H9 (cell line): Measurements from ENCODE around the gene RNF224. TPM values are rescaled to one million over a fixed set of nuclear protein-coding genes. Genes with fewer than 3 reads are reported as not detected.

ENCODE experiments used
- DNase-seq: peaks from one replicate; pipeline ENCODE4 v3.0.0-alpha.2; 2017
- H2AFZ ChIP-seq: one replicate; pipeline ENCODE4 v1.6.1; 2013; ENCODE audit warnings: mild to moderate bottlenecking, low read length, control low read depth, moderate library complexity
- H2AK5ac ChIP-seq: 2 replicates; pipeline ENCODE4 v1.6.1; 2013; ENCODE audit warnings: low read length, control low read depth, mixed read lengths; ENCODE audit not compliant: insufficient read length
- H2BK120ac ChIP-seq: one replicate; pipeline ENCODE4 v1.6.1; 2013; ENCODE audit warnings: low read depth, mild to moderate bottlenecking, low read length, control low read depth, inconsistent platforms; ENCODE audit not compliant: poor library complexity, severe bottlenecking
- H2BK12ac ChIP-seq: 2 replicates; pipeline ENCODE4 v1.6.1; 2013; ENCODE audit warnings: low read length, control low read depth, mixed read lengths, low read depth; ENCODE audit not compliant: insufficient read length
- H2BK15ac ChIP-seq: 2 replicates; pipeline ENCODE4 v1.6.1; 2013; ENCODE audit warnings: low read depth, low read length, control low read depth
- H2BK20ac ChIP-seq: one replicate; pipeline ENCODE4 v1.6.1; 2013; ENCODE audit warnings: low read depth, mild to moderate bottlenecking, low read length, control low read depth, inconsistent platforms; ENCODE audit not compliant: poor library complexity, severe bottlenecking
- H2BK5ac ChIP-seq: 2 replicates; pipeline ENCODE4 v1.6.1; 2013; ENCODE audit warnings: low read length, control low read depth, mixed read lengths; ENCODE audit not compliant: insufficient read length
- H3K14ac ChIP-seq: 2 replicates; pipeline ENCODE4 v1.6.1; 2013; ENCODE audit warnings: low read length, control low read depth; ENCODE audit not compliant: insufficient read depth
- H3K18ac ChIP-seq: 2 replicates; pipeline ENCODE4 v1.6.1; 2013; ENCODE audit warnings: low read depth, mild to moderate bottlenecking, mixed read lengths, low read length, control low read depth; ENCODE audit not compliant: insufficient read length
- H3K23ac ChIP-seq: 2 replicates; pipeline ENCODE4 v1.6.1; 2013; ENCODE audit warnings: low read length, control low read depth, mixed read lengths, low read depth; ENCODE audit not compliant: insufficient read length
- H3K23me2 ChIP-seq: 2 replicates; pipeline ENCODE4 v1.6.1; 2013; ENCODE audit warnings: low read depth, mild to moderate bottlenecking, mixed read lengths, low read length, control low read depth; ENCODE audit not compliant: insufficient read length, poor library complexity, severe bottlenecking
- H3K27ac ChIP-seq: 2 replicates; pipeline ENCODE4 v1.5.1; 2013; ENCODE audit warnings: low read length, control low read depth, mixed read lengths, low read depth; ENCODE audit not compliant: insufficient read length
- H3K27me3 ChIP-seq: 2 replicates; pipeline ENCODE4 v1.6.1; 2013; ENCODE audit warnings: low read length, control low read depth, inconsistent platforms; ENCODE audit not compliant: insufficient read depth
- H3K4ac ChIP-seq: 2 replicates; pipeline ENCODE4 v1.6.1; 2013; ENCODE audit warnings: low read depth, mild to moderate bottlenecking, control low read depth, inconsistent platforms, low read length, moderate library complexity
- H3K4me1 ChIP-seq: 2 replicates; pipeline ENCODE4 v1.6.1; 2013; ENCODE audit warnings: low read length, control low read depth, inconsistent platforms; ENCODE audit not compliant: insufficient read depth
- H3K4me2 ChIP-seq: 2 replicates; pipeline ENCODE4 v1.6.1; 2013; ENCODE audit warnings: low read length, control low read depth, mixed read lengths; ENCODE audit not compliant: insufficient read length, insufficient read depth
- H3K56ac ChIP-seq: 2 replicates; pipeline ENCODE4 v1.6.1; 2013; ENCODE audit warnings: low read depth, mild to moderate bottlenecking, mixed read lengths, low read length, control low read depth; ENCODE audit not compliant: insufficient read length
- H3K79me1 ChIP-seq: 2 replicates; pipeline ENCODE4 v1.6.1; 2013; ENCODE audit warnings: low read depth, mild to moderate bottlenecking, moderate library complexity, low read length, control low read depth, inconsistent platforms; ENCODE audit not compliant: insufficient read depth, poor library complexity, severe bottlenecking
- H3K79me2 ChIP-seq: 2 replicates; pipeline ENCODE4 v1.6.1; 2013; ENCODE audit warnings: low read length, control low read depth, inconsistent platforms; ENCODE audit not compliant: insufficient read depth
- H3K9ac ChIP-seq: 2 replicates; pipeline ENCODE4 v1.6.1; 2013; ENCODE audit warnings: low read length, control low read depth, mixed read lengths; ENCODE audit not compliant: insufficient read length; ENCODE audit errors: extremely low read depth
- H3K9me3 ChIP-seq: one replicate; pipeline ENCODE4 v1.6.1; 2013; ENCODE audit warnings: low read depth, low read length, inconsistent platforms; ENCODE audit not compliant: control insufficient read depth
- H3T11ph ChIP-seq: one replicate; pipeline ENCODE4 v1.6.1; 2013; ENCODE audit warnings: mild to moderate bottlenecking, low read length, control low read depth, inconsistent platforms
- H4K20me1 ChIP-seq: one replicate; pipeline ENCODE4 v1.6.1; 2013; ENCODE audit not compliant: control insufficient read depth, insufficient read length, insufficient read depth
- H4K5ac ChIP-seq: 2 replicates; pipeline ENCODE4 v1.6.1; 2013; ENCODE audit warnings: low read depth, mild to moderate bottlenecking, mixed read lengths, low read length, control low read depth; ENCODE audit not compliant: insufficient read length
- H4K8ac ChIP-seq: replicated peaks from 2 replicates; pipeline ENCODE4 v1.6.1; 2013; ENCODE audit warnings: low read length, control low read depth, mixed read lengths, low read depth; ENCODE audit not compliant: insufficient read length
- H4K91ac ChIP-seq: 2 replicates; pipeline ENCODE4 v1.6.1; 2013; ENCODE audit warnings: low read depth, mild to moderate bottlenecking, moderate library complexity, mixed read lengths, low read length, control low read depth; ENCODE audit not compliant: insufficient read length
- H3K27ac Mint-ChIP-seq, 3 experiments: 2 replicates in 2 of 3; 3 replicates in 1 of 3; pipeline ENCODE4 v1.8.0; 2020 to 2021; ENCODE audit warnings: mixed read lengths in 3 of 3, mild to moderate bottlenecking in 1 of 3, moderate library complexity in 1 of 3
- H3K27me3 Mint-ChIP-seq: 2 replicates; pipeline ENCODE4 v1.8.0; 2021; ENCODE audit warnings: low read depth, mild to moderate bottlenecking, moderate library complexity, mixed read lengths
- H3K36me3 Mint-ChIP-seq, 3 experiments: 2 replicates in 2 of 3; 3 replicates in 1 of 3; pipeline ENCODE4 v1.8.0; 2020 to 2021; ENCODE audit warnings: low read depth in 3 of 3, mixed read lengths in 3 of 3; ENCODE audit not compliant: insufficient read depth in 1 of 3
- H3K4me1 Mint-ChIP-seq, 2 experiments: 2 replicates each; pipeline ENCODE4 v1.8.0; 2020; ENCODE audit warnings: mixed read lengths in 2 of 2
- H3K4me3 Mint-ChIP-seq, 2 experiments: 2 replicates in 1 of 2; 3 replicates in 1 of 2; pipeline ENCODE4 v1.8.0; 2020 to 2021; ENCODE audit warnings: mild to moderate bottlenecking in 2 of 2, mixed read lengths in 2 of 2, moderate library complexity in 1 of 2
- H3K9me3 Mint-ChIP-seq, 2 experiments: 2 replicates in 1 of 2; 3 replicates in 1 of 2; pipeline ENCODE4 v1.8.0; 2020; ENCODE audit warnings: mild to moderate bottlenecking in 2 of 2, mixed read lengths in 2 of 2, moderate library complexity in 1 of 2
- WGBS: extraction: QIAGEN DNeasy Blood & Tissue Kit; methylation state at CpG from one replicate; pipeline ENCODE4 v1.1.7; 2013; ENCODE audit warnings: missing lambda C conversion rate, low lambda C conversion rate, mixed read lengths; ENCODE audit not compliant: insufficient read length; ENCODE audit errors: extremely low coverage; 5-methylcytosine and 5-hydroxymethylcytosine counted together
- total RNA-seq: library from RNA; stranded (reverse); gene quantifications from 2 replicates; pipeline ENCODE4 v1.2.1, GENCODE V29; 2021
- TF ChIP-seq, protein P1 (sequence below): fragments of 200-600 bp; sonication (generic); conservative IDR thresholded peaks from 3 replicates; pipeline ENCODE4 v1.8.0; 2021; ENCODE audit warnings: antibody characterized with exemption, mild to moderate bottlenecking

RNF224 gene
- total RNA-seq, 1 experiment from 2014 or later, result 0.15 TPM

- Histone ChIP-seq H3K18ac (no peak overlapping the region), H2BK12ac (no peak overlapping the region), H2AK5ac (no peak overlapping the region), H2BK20ac (no peak overlapping the region), H2BK5ac (no peak overlapping the region), H4K5ac (no peak overlapping the region), H3K9ac (no peak overlapping the region), H3K4ac (no peak overlapping the region), H2BK15ac (no peak overlapping the region), H3K27ac (no peak overlapping the region), H2BK120ac (no peak overlapping the region), H3K9me3 (no peaks in the 10 kb centered on the region), H3K4me2 (no peak overlapping the region), H4K91ac (no peak overlapping the region), H3T11ph (no peak overlapping the region), H3K79me2 (no peaks in the 10 kb centered on the region), H3K23ac (no peak overlapping the region), H4K20me1 (no peaks in the 10 kb centered on the region), H3K79me1 (no peaks in the 10 kb centered on the region), H2AFZ (no peak overlapping the region), H3K4me1 (no peaks in the 10 kb centered on the region; the same call in 1 of the 2 replicates), H3K23me2 (peaks cover 9% of the 10 kb centered on the region), H4K8ac (no peak overlapping the region), H3K14ac (no peak overlapping the region), H3K56ac (no peak overlapping the region), H3K27me3 (no peaks in the 10 kb centered on the region)
- H3K4me3 Mint-ChIP-seq, result no peak overlapping the region
- no CpG with 5 or more reads among the region's 30 CpGs for WGBS
- TF ChIP-seq, protein P1, sequence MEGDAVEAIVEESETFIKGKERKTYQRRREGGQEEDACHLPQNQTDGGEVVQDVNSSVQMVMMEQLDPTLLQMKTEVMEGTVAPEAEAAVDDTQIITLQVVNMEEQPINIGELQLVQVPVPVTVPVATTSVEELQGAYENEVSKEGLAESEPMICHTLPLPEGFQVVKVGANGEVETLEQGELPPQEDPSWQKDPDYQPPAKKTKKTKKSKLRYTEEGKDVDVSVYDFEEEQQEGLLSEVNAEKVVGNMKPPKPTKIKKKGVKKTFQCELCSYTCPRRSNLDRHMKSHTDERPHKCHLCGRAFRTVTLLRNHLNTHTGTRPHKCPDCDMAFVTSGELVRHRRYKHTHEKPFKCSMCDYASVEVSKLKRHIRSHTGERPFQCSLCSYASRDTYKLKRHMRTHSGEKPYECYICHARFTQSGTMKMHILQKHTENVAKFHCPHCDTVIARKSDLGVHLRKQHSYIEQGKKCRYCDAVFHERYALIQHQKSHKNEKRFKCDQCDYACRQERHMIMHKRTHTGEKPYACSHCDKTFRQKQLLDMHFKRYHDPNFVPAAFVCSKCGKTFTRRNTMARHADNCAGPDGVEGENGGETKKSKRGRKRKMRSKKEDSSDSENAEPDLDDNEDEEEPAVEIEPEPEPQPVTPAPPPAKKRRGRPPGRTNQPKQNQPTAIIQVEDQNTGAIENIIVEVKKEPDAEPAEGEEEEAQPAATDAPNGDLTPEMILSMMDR, result no peak
- H3K9me3 Mint-ChIP-seq, result no peaks in the 10 kb centered on the region
- H3K27me3 Mint-ChIP-seq, result no peaks in the 10 kb centered on the region
- peaks cover 4 to 8% of the 10 kb centered on the region in 2 experiments for H3K4me1 Mint-ChIP-seq
- DNase-seq, result no peak
- H3K36me3 Mint-ChIP-seq, result peaks cover 3 to 19% (median 5%) of the 10 kb centered on the region in 3 experiments; a peak in 3 of 7 replicates
- H3K27ac Mint-ChIP-seq, result no peak overlapping the region
Measured at GRCh38 chr9:137218212-137218753, 9.0 kb upstream of the RNF224 start.
